OCI-LY7 (cell line): ENCODE results near the gene PLA2G4A.

Source experiments
- EZH2phosphoT487 ChIP-seq: fragments of 200-600 bp; sonication (generic); IDR thresholded peaks from 2 replicates; pipeline ENCODE4 v1.6.1; 2018; ENCODE audit warnings: low read depth, borderline replicate concordance, mild to moderate bottlenecking, mixed run types, antibody characterized with exemption, low read length, moderate library complexity, mixed read lengths
- TF ChIP-seq, protein P1 (sequence below): fragments of 200-600 bp; sonication (generic); conservative IDR thresholded peaks from 2 replicates; pipeline ENCODE4 v1.5.1; 2014; ENCODE audit warnings: mild to moderate bottlenecking, antibody characterized with exemption, low read length, moderate library complexity, mixed read lengths

GRCh38 chr1:186878356-186878755 is 49.6 kb downstream of the PLA2G4A start:
- TF ChIP-seq, protein P1, sequence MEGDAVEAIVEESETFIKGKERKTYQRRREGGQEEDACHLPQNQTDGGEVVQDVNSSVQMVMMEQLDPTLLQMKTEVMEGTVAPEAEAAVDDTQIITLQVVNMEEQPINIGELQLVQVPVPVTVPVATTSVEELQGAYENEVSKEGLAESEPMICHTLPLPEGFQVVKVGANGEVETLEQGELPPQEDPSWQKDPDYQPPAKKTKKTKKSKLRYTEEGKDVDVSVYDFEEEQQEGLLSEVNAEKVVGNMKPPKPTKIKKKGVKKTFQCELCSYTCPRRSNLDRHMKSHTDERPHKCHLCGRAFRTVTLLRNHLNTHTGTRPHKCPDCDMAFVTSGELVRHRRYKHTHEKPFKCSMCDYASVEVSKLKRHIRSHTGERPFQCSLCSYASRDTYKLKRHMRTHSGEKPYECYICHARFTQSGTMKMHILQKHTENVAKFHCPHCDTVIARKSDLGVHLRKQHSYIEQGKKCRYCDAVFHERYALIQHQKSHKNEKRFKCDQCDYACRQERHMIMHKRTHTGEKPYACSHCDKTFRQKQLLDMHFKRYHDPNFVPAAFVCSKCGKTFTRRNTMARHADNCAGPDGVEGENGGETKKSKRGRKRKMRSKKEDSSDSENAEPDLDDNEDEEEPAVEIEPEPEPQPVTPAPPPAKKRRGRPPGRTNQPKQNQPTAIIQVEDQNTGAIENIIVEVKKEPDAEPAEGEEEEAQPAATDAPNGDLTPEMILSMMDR = no peak
- no peak for TF ChIP-seq EZH2phosphoT487
